GM19452 (cell line): Measurements from ENCODE around the gene CR2.
"Not testable (repeated sequence)": the region's sequence is repeated elsewhere in the genome, so short reads cannot be mapped to it uniquely, and the experiment has no call there.

Experiments used
- ATAC-seq: cut with Tn5 transposase; IDR thresholded peaks from one replicate; pipeline ENCODE4 v1.9.1; 2021; ENCODE audit not compliant: unreplicated experiment

The CR2 gene

GRCh38 chr1:207503950-207504349 is 49.8 kb downstream of the CR2 start:
- no peak for ATAC-seq

DNA sequence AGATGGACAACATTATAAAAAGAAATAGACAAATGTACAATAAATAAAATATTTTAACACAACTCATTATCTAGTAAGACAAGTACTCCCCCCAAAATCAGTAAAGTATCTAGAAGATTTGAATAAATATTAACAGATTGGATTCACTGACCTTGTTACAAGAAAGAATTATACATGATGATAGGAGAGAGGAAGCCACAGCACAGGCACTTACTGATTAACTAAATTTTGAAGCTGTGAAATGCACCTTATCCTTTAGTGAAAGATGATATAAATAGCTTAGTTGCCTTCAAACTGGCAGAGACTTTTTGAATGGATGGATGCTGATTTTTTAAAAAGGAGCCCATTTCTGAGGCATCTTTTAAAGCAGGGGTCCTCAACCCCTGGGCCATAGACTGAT is 50.3 kb downstream of the CR2 start:
- ATAC-seq: no peak

DNA sequence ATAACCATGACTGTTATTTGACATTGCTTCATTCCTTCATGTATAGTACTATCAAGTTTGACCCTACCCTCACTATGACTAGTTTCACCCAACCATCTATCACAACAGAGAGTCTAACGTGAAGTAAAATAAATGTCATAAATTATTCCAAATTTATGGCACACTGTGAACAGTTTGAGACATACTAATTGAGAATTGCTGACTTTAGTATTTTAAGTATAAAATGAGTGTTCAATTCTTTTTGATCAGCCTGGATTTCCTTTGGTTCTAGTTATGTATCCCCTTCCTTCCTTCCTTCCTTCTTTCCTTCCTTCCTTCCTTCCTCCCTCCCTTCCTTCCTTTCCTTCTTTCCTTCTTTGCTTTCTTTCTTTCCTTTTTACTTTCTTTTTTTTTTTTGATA is 56.3 kb downstream of the CR2 start:
- ATAC-seq: no peak

- no peak for ATAC-seq
These were observed 60.8 kb downstream of the CR2 start for GRCh38 chr1:207514890-207515289.

- no peak for ATAC-seq
These were observed 62.6 kb downstream of the CR2 start for GRCh38 chr1:207516729-207517128.

GRCh38 chr1:207518608-207519236 is 64.6 kb downstream of the CR2 start:
- no peak for ATAC-seq

GRCh38 chr1:207519505-207520399 is 65.6 kb downstream of the CR2 start:
- no peak for ATAC-seq

DNA sequence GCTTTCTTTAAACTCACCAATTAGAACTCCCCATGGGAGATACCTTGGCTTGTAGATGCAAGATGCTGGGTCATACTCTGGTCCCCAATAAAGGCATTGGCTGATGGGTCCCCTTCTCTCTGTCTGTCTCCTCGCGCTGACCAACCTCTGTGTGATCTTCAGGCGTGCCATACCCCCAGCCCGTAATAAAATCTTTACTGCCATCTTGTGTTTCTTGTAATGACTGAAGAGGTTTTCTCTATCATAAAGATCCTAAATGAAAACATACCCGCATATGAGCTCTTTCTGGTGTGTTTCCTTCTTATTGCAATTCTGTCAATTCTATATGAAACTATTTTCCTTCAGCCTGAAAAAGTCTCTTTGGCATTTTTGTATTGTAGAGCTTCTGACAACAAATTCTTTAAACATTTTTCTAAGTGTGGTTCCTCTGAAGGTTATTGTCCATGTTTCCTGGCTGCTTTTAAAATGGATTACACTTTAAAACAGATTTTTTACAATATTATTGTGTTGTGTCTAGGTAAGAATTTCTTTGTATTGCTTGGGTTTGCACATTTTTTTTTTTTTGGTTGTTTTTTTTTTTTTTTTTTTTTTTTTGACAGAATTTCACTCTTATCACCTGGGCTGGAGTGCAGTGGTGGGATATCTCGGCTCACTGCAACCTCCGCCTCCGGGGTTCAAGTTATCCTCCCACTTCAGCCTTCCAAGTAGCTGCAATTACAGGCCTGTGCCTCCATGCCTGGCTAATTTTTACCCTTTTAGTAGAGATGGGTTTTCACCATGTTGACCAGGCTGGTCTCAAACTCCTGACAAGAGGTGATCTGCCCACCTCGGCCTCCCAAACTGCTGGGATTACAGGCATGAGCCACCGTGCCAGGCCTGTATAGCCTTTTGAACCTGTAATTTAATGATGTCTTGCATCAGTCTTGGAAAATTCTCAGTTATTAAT is 66.5 kb downstream of the CR2 start:
- not testable (repeated sequence) for ATAC-seq

DNA sequence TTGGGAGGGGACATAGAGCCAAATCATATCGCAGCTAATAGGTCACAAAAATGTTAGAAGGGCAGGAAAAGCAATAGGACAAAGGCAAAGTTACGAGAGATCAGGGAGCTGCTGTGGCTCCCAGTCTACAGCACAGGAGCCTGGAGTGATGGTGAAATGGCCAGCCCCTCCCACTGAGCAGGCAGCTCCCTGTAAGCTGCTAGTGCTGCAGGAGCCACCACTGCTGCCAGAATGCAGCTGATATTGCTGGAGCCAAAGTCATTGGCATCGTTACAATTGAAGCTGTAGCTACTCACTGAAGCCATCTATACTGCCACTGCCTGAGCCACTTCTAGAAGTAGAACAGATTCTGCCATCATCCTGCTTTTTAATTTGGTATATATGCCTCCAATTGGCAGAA is 71.1 kb downstream of the CR2 start:
- not testable (repeated sequence) for ATAC-seq

DNA sequence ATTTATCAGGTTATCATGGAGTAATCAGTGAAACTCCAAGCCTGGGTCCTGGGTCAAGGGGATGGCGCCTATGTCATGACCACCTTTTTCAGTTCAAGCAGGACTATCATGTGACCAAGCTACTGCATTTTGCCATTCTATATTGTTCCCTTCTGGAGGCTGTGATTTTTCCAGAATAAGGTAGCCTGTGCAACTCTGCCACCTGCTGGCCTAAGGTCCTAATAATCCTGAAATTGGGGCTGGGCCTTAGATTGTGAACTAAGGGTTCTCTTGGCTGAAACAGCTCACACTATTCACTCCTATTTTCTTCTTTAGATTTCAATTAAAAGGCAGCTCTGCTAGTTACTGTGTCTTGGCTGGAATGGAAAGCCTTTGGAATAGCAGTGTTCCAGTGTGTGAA is 74.3 kb downstream of the CR2 start:
- not testable (repeated sequence) for ATAC-seq

GRCh38 chr1:207536263-207536662 is 82.1 kb downstream of the CR2 start:
- ATAC-seq: not testable (repeated sequence)
